PFSK-1 (cell line): ENCODE results near the gene FSIP2.

Source experiments
- FOXP2 ChIP-seq: optimal IDR thresholded peaks from 2 replicates; pipeline ENCODE3; 2011; ENCODE audit warnings: borderline replicate concordance, control low read depth, inconsistent platforms; ENCODE audit not compliant: insufficient read depth; ENCODE audit errors: extremely low read length, extremely low read depth
- POLR2AphosphoS5 ChIP-seq: IDR thresholded peaks from 2 replicates; pipeline ENCODE4 v1.6.1; 2012; ENCODE audit warnings: low read depth, mild to moderate bottlenecking, control low read depth, low read length, moderate library complexity
- REST ChIP-seq, 2 experiments: IDR thresholded peaks; 2 replicates each; pipeline versions ENCODE4 v1.6.1 to v1.8.0; 2011 to 2012; ENCODE audit warnings: low read depth in 2 of 2, low read length in 2 of 2, control low read depth in 1 of 2, inconsistent platforms in 1 of 2, mild to moderate bottlenecking in 1 of 2, moderate library complexity in 1 of 2; ENCODE audit not compliant: insufficient read depth in 1 of 2
- SIN3A ChIP-seq: IDR thresholded peaks from 2 replicates; pipeline ENCODE4 v1.6.1; 2012; ENCODE audit warnings: mild to moderate bottlenecking, low read length, moderate library complexity, borderline replicate concordance; ENCODE audit not compliant: insufficient read depth
- TAF1 ChIP-seq: IDR thresholded peaks from 2 replicates; pipeline ENCODE4 v1.6.1; 2012; ENCODE audit warnings: low read length, control low read depth, borderline replicate concordance; ENCODE audit not compliant: insufficient read depth

FSIP2 gene

GRCh38 chr2:185736210-185736609 lies 2.4 kb upstream of the FSIP2 start:
- no peak for TF ChIP-seq FOXP2
- no peak for TF ChIP-seq REST (IDR thresholded peaks at IDR 0.05; ENCODE audit: insufficient read depth in 1 of 2, low read depth in 2 of 2, low read length in 2 of 2)
- no peak for TF ChIP-seq SIN3A
- no peak for TF ChIP-seq TAF1
- no peak for TF ChIP-seq POLR2AphosphoS5

- no peak for TF ChIP-seq POLR2AphosphoS5
- no peak for TF ChIP-seq TAF1
- no peak for TF ChIP-seq REST (IDR thresholded peaks at IDR 0.05; ENCODE audit: insufficient read depth in 1 of 2, low read depth in 2 of 2, low read length in 2 of 2)
- no peak for TF ChIP-seq FOXP2
Measured at GRCh38 chr2:185745864-185746859, 7.6 kb downstream of the FSIP2 start.

GRCh38 chr2:185757356-185757755 lies 18.8 kb downstream of the FSIP2 start:
- TF ChIP-seq FOXP2 (no peak), REST (IDR thresholded peaks at IDR 0.05; ENCODE audit: insufficient read depth in 1 of 2, low read depth in 2 of 2, low read length in 2 of 2) (no peak), TAF1 (no peak), POLR2AphosphoS5 (no peak), SIN3A (no peak)

- TF ChIP-seq TAF1 = no peak
- TF ChIP-seq SIN3A = no peak
- TF ChIP-seq REST (IDR thresholded peaks at IDR 0.05; ENCODE audit: insufficient read depth in 1 of 2, low read depth in 2 of 2, low read length in 2 of 2) = no peak
- no peak for TF ChIP-seq FOXP2
Measured at GRCh38 chr2:185771396-185771795, 32.8 kb downstream of the FSIP2 start.
